ENCODE results near the gene FRAS1.

DNA sequence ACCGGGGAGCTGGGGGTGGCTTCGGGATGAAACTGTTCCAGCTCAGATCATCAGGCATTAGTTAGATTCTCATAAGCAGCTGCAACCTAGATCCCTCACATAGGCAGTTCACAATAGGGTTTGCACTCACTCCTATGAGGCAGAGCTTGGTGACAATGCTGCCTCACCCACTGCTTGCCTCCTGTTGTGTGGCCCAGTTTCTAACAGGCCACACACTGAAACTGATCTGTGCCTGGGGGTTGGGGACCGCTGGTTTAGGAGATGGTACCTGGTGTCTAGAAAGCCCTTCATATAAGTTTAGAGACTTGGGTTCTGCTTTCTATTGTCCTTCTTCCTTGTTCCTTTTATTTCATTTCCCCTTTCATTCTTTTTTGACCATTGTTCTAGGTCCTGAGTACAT is 234.2 kb downstream of the FRAS1 start:
- TF ChIP-seq, protein P1, sequence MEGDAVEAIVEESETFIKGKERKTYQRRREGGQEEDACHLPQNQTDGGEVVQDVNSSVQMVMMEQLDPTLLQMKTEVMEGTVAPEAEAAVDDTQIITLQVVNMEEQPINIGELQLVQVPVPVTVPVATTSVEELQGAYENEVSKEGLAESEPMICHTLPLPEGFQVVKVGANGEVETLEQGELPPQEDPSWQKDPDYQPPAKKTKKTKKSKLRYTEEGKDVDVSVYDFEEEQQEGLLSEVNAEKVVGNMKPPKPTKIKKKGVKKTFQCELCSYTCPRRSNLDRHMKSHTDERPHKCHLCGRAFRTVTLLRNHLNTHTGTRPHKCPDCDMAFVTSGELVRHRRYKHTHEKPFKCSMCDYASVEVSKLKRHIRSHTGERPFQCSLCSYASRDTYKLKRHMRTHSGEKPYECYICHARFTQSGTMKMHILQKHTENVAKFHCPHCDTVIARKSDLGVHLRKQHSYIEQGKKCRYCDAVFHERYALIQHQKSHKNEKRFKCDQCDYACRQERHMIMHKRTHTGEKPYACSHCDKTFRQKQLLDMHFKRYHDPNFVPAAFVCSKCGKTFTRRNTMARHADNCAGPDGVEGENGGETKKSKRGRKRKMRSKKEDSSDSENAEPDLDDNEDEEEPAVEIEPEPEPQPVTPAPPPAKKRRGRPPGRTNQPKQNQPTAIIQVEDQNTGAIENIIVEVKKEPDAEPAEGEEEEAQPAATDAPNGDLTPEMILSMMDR (IDR thresholded peaks at IDR 0.05; ENCODE audit: insufficient read depth, low read depth, low read length), result no peak
- no peak for TF ChIP-seq EZH2 (IDR thresholded peaks at IDR 0.05; ENCODE audit: insufficient read depth, low read length)
